Breast epithelium (tissue), 3 donors: ENCODE measurements around the gene SDK1.

Experiments used
- POLR2A ChIP-seq: fragments of 450-650 bp; IDR thresholded peaks from one replicate; pipeline ENCODE4 v1.6.1; 2016; ENCODE audit warnings: antibody characterized with exemption, mild to moderate bottlenecking, moderate library complexity
- TF ChIP-seq, protein P1 (sequence below), 3 donors: fragments of 450-650 bp; IDR thresholded peaks; one replicate each; pipeline ENCODE4 v1.5.1; 2016 to 2017; ENCODE audit warnings: antibody characterized with exemption in 3 of 3, mild to moderate bottlenecking in 3 of 3, moderate library complexity in 3 of 3

DNA sequence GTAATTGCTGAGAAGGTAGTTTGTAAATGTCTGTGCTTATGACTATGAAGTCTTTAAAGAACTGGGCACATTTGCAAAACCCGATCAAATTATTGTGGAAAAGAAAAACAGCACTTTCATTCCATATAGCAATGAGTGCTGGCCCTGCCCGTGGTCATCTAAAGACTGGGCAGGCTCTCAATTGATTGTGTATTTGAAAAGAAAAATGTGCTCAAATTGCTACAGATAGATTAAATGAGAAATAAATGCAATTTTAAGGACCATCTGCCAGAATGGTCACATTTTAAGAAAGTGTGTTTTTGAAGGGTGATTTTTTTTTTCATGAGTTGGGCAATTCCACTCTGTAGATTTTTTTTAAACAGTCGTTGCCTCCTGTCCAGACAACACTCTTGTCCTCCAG is 672.2 kb downstream of the SDK1 start:
- TF ChIP-seq, protein P1, sequence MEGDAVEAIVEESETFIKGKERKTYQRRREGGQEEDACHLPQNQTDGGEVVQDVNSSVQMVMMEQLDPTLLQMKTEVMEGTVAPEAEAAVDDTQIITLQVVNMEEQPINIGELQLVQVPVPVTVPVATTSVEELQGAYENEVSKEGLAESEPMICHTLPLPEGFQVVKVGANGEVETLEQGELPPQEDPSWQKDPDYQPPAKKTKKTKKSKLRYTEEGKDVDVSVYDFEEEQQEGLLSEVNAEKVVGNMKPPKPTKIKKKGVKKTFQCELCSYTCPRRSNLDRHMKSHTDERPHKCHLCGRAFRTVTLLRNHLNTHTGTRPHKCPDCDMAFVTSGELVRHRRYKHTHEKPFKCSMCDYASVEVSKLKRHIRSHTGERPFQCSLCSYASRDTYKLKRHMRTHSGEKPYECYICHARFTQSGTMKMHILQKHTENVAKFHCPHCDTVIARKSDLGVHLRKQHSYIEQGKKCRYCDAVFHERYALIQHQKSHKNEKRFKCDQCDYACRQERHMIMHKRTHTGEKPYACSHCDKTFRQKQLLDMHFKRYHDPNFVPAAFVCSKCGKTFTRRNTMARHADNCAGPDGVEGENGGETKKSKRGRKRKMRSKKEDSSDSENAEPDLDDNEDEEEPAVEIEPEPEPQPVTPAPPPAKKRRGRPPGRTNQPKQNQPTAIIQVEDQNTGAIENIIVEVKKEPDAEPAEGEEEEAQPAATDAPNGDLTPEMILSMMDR (IDR thresholded peaks at IDR 0.05) = no peak
- TF ChIP-seq POLR2A = no peak
